Heart left ventricle (tissue), 16 donors: ENCODE measurements around the gene GATA5. TPM values are rescaled to one million over a fixed set of nuclear protein-coding genes. Genes with fewer than 3 reads are reported as not detected.

ENCODE experiments used
- ATAC-seq, 4 donors: fragments of 200-7000 bp; cut with Tn5 transposase; one replicate each; pipeline ENCODE4 v1.9.1; 2020 to 2022; ENCODE audit warnings: moderate library complexity in 4 of 4, mild to moderate bottlenecking in 3 of 4, moderate number of reproducible peaks in 1 of 4
- DNase-seq, 5 donors: peaks; one replicate each; pipeline ENCODE4 v3.0.0-alpha.2; 2020
- H3K27ac ChIP-seq, 12 donors: fragments of 200-600 bp; sonication (generic) in 4 of 12; one replicate each; pipeline versions ENCODE4 v1.5.0 to v1.8.0; 2016 to 2022; ENCODE audit warnings: mild to moderate bottlenecking in 2 of 12
- H3K27me3 ChIP-seq, 9 donors: fragments of 200-600 bp; sonication (generic) in 2 of 9; one replicate each; pipeline versions ENCODE4 v1.5.1 to v1.8.0; 2016 to 2022; ENCODE audit warnings: mild to moderate bottlenecking in 3 of 9
- H3K36me3 ChIP-seq, 9 donors: fragments of 200-600 bp; sonication (generic) in 2 of 9; one replicate each; pipeline versions ENCODE4 v1.5.0 to v1.8.0; 2018 to 2022; ENCODE audit warnings: mild to moderate bottlenecking in 2 of 9
- H3K4me1 ChIP-seq, 12 donors: fragments of 200-600 bp; sonication (generic) in 4 of 12; one replicate each; pipeline versions ENCODE4 v1.5.0 to v1.8.0; 2016 to 2022; ENCODE audit warnings: mild to moderate bottlenecking in 3 of 12
- H3K4me3 ChIP-seq, 12 donors: fragments of 200-600 bp; sonication (generic) in 4 of 12; one replicate each; pipeline versions ENCODE4 v1.5.0 to v1.8.0; 2017 to 2022; ENCODE audit warnings: mild to moderate bottlenecking in 9 of 12, moderate library complexity in 4 of 12
- H3K9me3 ChIP-seq, 12 donors: fragments of 200-600 bp; sonication (generic) in 4 of 12; one replicate each; pipeline versions ENCODE4 v1.5.0 to v1.8.0; 2016 to 2022; ENCODE audit warnings: mild to moderate bottlenecking in 1 of 12
- CTCF ChIP-seq, 12 donors: fragments of 200-600 bp; sonication (generic) in 4 of 12; IDR thresholded peaks; one replicate each; pipeline versions ENCODE4 v1.5.0 to v1.8.0; 2018 to 2022; ENCODE audit warnings: antibody characterized with exemption in 12 of 12, mild to moderate bottlenecking in 5 of 12
- POLR2A ChIP-seq, 2 donors: fragments of 450-650 bp; IDR thresholded peaks; one replicate each; pipeline ENCODE4 v1.6.1; 2017; ENCODE audit warnings: antibody characterized with exemption in 2 of 2, mild to moderate bottlenecking in 2 of 2, moderate library complexity in 2 of 2
- WGBS, 4 donors: extraction: QIAGEN DNeasy Blood & Tissue Kit in 2 of 4; methylation state at CpG; one replicate each; pipeline versions ENCODE4 v1.1.5 to v1.1.7; 2013 to 2018; 5-methylcytosine and 5-hydroxymethylcytosine counted together
- intact Hi-C, 10 donors: fragments of 100-400 bp; cut with DNase I; formaldehyde crosslinking; loops; one replicate each; pipeline versions ENCODE4 v1.11.1 to v1.14.2; 2022
- polyA plus RNA-seq, 2 donors: library from polyadenylated mRNA; stranded (reverse); fragments of 200-250 nt; gene quantifications; one replicate each; pipeline ENCODE4 v1.2.3, GENCODE V29; 2013
- total RNA-seq, 9 donors: library from RNA; depleted of rRNA in 2 of 9; stranded (reverse); fragments of >200 nt in 2 of 9; fragmentation: NEBNext Ultra II Directional in 3 of 9; extraction: Animal tissue kit (Norgen Biotek cat#: 25700) in 3 of 9; gene quantifications; one replicate each; pipeline versions ENCODE4 v1.1.0 to v1.2.4, GENCODE V29; 2016 to 2023
- donor health status: ischemic (EF 13 %, LVEDD 7.1; RV severe dilation, severe dysfunction).
- donor health status: healthy with polysubstance abuse.
- donor health status: DM: no; HTN: yes; CAD: no.
- donor health status: DM: no; HTN: no; CAD: no.
- donor health status: ischemic (EF 25% LVEDD 6.9; RV normal size, moderate dysfunction).
- donor health status: ischemic (EF 25% LVEDD 5.7; RV mildly dilated, moderate dysfunction).
- donor health status: healthy.
- donor health status: DM: yes; HTN: yes; CAD: no.
- donor health status: ischemic (EF 35%, LVEDD 5.7; RV mildly dilated, moderate dysfunction).
- donor health status: nonischemic (EF 11% LVEDD 7.7; RV severe dilation, severe dysfunction).
- donor health status: DM: yes; HTN: yes; CAD: no.
- donor health status: PGD.
- donor health status: ischemic (EF 29% LVEDD 5.4; RV normal size, mild dysfunction).
- donor health status: nonischemic (EF 23%, LVEDD 6.1; RV moderate dilation, normal function).

Gene GATA5
- total and polyA plus RNA-seq, 11 donors = 0.21 to 7.4 (median 0.98) TPM

DNA sequence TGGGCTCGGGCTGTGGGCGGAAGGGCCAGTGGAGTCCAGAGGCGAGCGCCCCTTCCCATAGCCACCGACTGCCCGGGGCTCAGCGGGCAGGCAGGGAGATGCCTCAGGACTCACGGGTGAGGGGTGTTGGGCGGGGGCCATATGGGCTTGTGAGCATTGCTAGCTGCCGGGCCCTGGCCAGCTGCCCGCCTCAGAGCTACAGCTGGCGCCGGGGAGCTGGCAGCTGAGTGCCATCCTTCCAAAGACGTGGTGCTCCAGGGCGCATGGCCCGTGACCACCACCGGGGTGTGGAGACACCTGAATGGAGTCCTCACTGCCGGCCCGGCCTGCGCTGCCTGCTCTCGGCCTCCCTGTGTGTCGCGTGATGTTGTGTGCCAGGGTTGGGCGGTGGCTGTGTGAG, 37.9 kb downstream of the GATA5 start:
- Histone ChIP-seq H3K27ac (peak overlapping the region in 1 of 12 donors; percentile 39), H3K4me1 (peaks cover 0 to 11% (median 4%) of the 10 kb centered on the region in 12 donors), H3K27me3 (peaks cover 0 to 25% (median 4%) of the 10 kb centered on the region in 9 donors), H3K4me3 (no peak overlapping the region), H3K36me3 (no peaks in the 10 kb centered on the region), H3K9me3 (no peaks in the 10 kb centered on the region)
- TF ChIP-seq POLR2A (IDR thresholded peaks at IDR 0.05) (no peak), CTCF (IDR thresholded peaks at IDR 0.05) (no peak)
- intact Hi-C loops = no loop called here
- ATAC-seq (peak in 2 of 4 donors; percentile 10 to 36), DNase-seq (peak in 1 of 5 donors; percentile 41)
- 78 to 87% (median 82%) methylated on average over 18 to 24 of the region's 24 CpGs for whole genome bisulfite sequencing, 4 donors

DNA sequence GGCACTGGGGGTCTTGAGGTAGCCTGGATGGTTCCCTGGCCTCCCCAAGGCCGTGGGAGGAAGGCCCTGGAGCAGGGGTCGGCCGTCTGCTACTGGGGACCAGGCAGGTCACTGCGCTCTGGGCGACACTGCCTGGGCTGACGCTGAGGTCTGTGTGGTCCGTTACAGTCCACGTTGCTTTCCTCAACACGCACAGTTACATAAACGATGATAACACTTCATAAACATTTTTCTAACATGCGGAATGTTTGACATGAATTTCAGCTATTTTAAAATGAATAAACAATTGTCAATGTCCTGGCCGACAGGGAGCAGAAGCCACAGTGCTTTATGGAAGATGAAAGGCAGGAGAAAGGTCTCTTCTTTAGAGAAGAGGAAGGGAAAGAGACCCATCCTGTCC, 38.3 kb downstream of the GATA5 start:
- H3K9me3 ChIP-seq = no peaks in the 10 kb centered on the region
- WGBS, 4 donors = 72 to 83% (median 81%) methylated on average over 12 of the region's 12 CpGs
- no peak overlapping the region for H3K4me3 ChIP-seq
- ATAC-seq = no peak
- no peak for DNase-seq
- intact Hi-C loops = no loop called here
- no peaks in the 10 kb centered on the region for H3K36me3 ChIP-seq
- TF ChIP-seq CTCF (IDR thresholded peaks at IDR 0.05) (no peak), POLR2A (IDR thresholded peaks at IDR 0.05) (no peak)
- H3K4me1 ChIP-seq = peaks cover 0 to 11% (median 4%) of the 10 kb centered on the region in 12 donors
- H3K27ac ChIP-seq = peak overlapping the region in 1 of 12 donors; percentile 39
- H3K27me3 ChIP-seq = peaks cover 0 to 25% (median 4%) of the 10 kb centered on the region in 9 donors

DNA sequence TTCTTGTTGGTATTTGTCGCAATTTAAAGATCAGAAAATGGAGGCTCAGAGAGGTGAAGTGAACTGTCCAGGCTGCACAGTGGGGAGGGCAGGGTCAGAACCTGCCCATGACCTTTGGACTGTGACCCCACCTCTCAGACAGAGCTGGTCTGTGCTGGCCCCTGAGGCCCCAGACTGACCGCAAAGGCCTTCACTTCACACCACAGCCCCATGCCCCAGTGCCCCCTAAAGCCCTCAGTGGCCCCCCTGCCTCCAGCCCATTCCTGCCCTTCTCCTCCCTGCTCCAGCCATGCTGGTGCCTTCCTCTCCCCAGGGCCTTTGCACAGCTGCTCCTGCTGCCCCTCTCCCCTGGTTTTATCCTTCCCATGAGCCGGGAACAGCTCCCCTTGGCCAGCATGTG, 39.1 kb downstream of the GATA5 start:
- Histone ChIP-seq H3K4me1 (peaks cover 0 to 11% (median 4%) of the 10 kb centered on the region in 12 donors), H3K9me3 (no peaks in the 10 kb centered on the region), H3K4me3 (no peak overlapping the region), H3K36me3 (no peaks in the 10 kb centered on the region), H3K27ac (no peak overlapping the region), H3K27me3 (peaks cover 0 to 25% (median 4%) of the 10 kb centered on the region in 9 donors)
- DNase-seq (no peak), ATAC-seq (no peak)
- WGBS, 4 donors = 88 to 95% (median 92%) methylated on average over 3 of the region's 3 CpGs
- TF ChIP-seq POLR2A (IDR thresholded peaks at IDR 0.05) (no peak), CTCF (IDR thresholded peaks at IDR 0.05) (no peak)
- intact Hi-C loops = no loop called here

- intact Hi-C loops = no loop called here
- Histone ChIP-seq H3K36me3 (no peaks in the 10 kb centered on the region), H3K27me3 (peaks cover 0 to 25% (median 0%) of the 10 kb centered on the region in 9 donors), H3K4me3 (no peak overlapping the region), H3K27ac (peak overlapping the region in 1 of 12 donors; percentile 32), H3K4me1 (peaks cover 0 to 11% (median 4%) of the 10 kb centered on the region in 12 donors), H3K9me3 (no peaks in the 10 kb centered on the region)
- TF ChIP-seq POLR2A (IDR thresholded peaks at IDR 0.05) = no peak
- no peak for TF ChIP-seq CTCF (IDR thresholded peaks at IDR 0.05)
- ATAC-seq (peak; percentile 19 to 71 (median 64)), DNase-seq (peak in 2 of 5 donors; percentile 43 to 54)
- WGBS, 4 donors = 24 to 40% (median 33%) methylated on average over 32 of the region's 32 CpGs
Measured at GRCh38 chr20:62433658-62434497, 41.9 kb downstream of the GATA5 start.
